ENCODE data around the gene OXA1L. TPM values are rescaled to one million over a fixed set of nuclear protein-coding genes. Genes with fewer than 3 reads are reported as not detected.
"Not testable (repeated sequence)": the region's sequence is repeated elsewhere in the genome, so short reads cannot be mapped to it uniquely, and the experiment has no call there.

The OXA1L gene
- total RNA-seq, 6 experiments from 2014 or later: 87.1 to 108 (median 92.9) TPM

DNA sequence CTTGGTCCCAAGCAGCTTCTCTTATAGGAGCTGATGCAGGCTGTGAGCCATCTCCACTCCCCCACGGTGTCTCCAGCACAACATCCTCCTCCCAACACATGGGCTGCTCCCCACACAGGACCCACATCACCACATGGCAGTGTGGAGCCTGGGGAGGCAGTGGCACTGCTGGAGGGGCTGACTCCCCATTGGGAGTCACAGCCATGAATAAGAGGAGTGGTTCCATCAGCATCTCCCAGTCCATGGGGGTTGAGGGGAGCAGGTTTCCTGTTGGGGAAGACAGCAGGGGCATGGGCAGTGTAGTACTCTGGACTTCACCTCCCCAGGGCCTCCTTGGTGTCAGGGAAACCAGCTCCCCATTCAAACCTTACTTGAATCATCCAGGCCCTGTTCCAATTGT lies 40.5 kb upstream of the OXA1L start:
- Mint-ChIP-seq H3K4me1 (ENCODE audit: low read depth) (no peaks in the 10 kb centered on the region), H3K9me3 (no peaks in the 10 kb centered on the region), H3K27ac (no peak overlapping the region), H3K36me3 (ENCODE audit: low read depth) (no peaks in the 10 kb centered on the region), H3K27me3 (ENCODE audit: insufficient read depth) (peaks cover 25% of the 10 kb centered on the region), H3K4me3 (no peak overlapping the region)
- no peak for TF ChIP-seq CTCF (IDR thresholded peaks at IDR 0.05)
- DNase-seq: no peak

DNA sequence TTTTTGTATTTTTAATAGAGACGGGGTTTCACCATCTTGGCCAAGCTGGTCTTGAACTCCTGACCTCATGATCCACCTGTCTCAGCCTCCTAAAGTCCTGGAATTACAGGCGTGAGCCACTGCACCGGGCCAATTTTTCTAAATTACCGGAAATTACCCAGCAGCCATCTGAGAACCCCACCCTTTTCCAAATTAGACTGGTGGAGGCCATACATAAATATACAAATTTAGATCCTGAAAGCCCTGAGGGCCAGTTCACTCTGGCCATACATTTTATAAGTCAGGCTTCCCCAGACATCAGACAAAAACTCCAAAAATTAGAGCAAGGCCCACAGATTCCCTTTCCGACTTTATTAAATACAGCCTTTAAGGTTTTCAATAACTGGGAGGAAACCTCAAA lies 34.4 kb upstream of the OXA1L start:
- not testable (repeated sequence) for H3K4me3 Mint-ChIP-seq; DNase-seq; H3K9me3 Mint-ChIP-seq; H3K36me3 Mint-ChIP-seq (ENCODE audit: low read depth); H3K4me1 Mint-ChIP-seq (ENCODE audit: low read depth); H3K27ac Mint-ChIP-seq
- H3K27me3 Mint-ChIP-seq (ENCODE audit: insufficient read depth): peaks cover 13% of the 10 kb centered on the region

DNA sequence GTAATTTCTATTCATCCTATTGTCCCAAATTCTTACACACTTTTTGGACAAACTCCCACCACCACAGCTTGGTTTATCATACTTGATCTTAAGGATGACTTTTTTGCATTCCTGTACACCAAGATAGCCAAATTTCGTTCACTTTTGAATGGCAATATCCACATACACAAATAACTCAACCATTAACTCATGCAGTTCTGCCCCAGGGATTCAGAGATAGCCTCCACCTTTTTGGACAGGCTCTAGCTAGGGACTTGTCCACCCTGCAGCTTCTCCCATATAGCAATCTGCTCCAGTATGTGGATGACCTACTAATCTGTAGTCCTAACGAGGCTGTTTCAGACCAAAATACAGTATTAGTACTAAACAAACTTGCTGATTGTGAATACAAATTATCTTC lies 32.7 kb upstream of the OXA1L start:
- no peak for TF ChIP-seq CTCF (IDR thresholded peaks at IDR 0.05)
- Mint-ChIP-seq H3K36me3 (ENCODE audit: low read depth) (peaks cover 7% of the 10 kb centered on the region; the same call in 1 of the 2 replicates), H3K4me1 (ENCODE audit: low read depth) (0 out of 2 replicates have a peak, but pooled peaks cover 5% of the 10 kb centered on the region), H3K4me3 (no peak overlapping the region), H3K27me3 (ENCODE audit: insufficient read depth) (peaks cover 13% of the 10 kb centered on the region), H3K27ac (no peak overlapping the region), H3K9me3 (peaks cover 5% of the 10 kb centered on the region)
- DNase-seq: no peak

GRCh38 chr14:22735096-22735495 lies 31.4 kb upstream of the OXA1L start:
- H3K27me3 Mint-ChIP-seq (ENCODE audit: insufficient read depth): peaks cover 12% of the 10 kb centered on the region
- DNase-seq: no peak
- peaks cover 7% of the 10 kb centered on the region; the same call in 1 of the 2 replicates for H3K36me3 Mint-ChIP-seq (ENCODE audit: low read depth)
- H3K4me3 Mint-ChIP-seq: no peak overlapping the region
- 0 out of 2 replicates have a peak, but pooled peaks cover 5% of the 10 kb centered on the region for H3K4me1 Mint-ChIP-seq (ENCODE audit: low read depth)
- no peak overlapping the region for H3K27ac Mint-ChIP-seq
- peaks cover 5% of the 10 kb centered on the region for H3K9me3 Mint-ChIP-seq
- TF ChIP-seq CTCF (IDR thresholded peaks at IDR 0.05): no peak

DNA sequence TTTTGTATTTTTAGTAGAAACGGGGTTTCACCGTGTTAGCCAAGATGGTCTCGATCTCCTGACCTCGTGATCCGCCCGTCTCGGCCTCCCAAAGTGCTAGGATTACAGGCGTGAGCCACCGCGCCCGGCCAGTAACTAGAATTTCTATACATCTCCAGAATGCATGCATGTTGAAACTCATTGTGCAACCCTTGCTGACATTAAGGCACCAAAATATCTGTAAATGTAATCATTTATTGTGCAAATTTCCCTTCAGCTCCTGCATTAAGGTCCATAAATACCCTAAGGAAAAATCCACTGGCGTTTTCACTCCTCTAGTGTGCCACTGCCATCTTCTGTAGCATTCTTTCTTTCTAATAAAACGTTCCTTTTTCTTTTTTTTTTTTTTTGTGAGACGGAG lies 30.1 kb upstream of the OXA1L start:
- H3K27ac Mint-ChIP-seq; DNase-seq; H3K4me1 Mint-ChIP-seq (ENCODE audit: low read depth); H3K4me3 Mint-ChIP-seq; H3K9me3 Mint-ChIP-seq; H3K27me3 Mint-ChIP-seq (ENCODE audit: insufficient read depth); H3K36me3 Mint-ChIP-seq (ENCODE audit: low read depth): not testable (repeated sequence)

- no peak for TF ChIP-seq CTCF (IDR thresholded peaks at IDR 0.05)
- 0 out of 2 replicates have a peak, but pooled peaks cover 5% of the 10 kb centered on the region for H3K4me1 Mint-ChIP-seq (ENCODE audit: low read depth)
- no peak overlapping the region for H3K4me3 Mint-ChIP-seq
- H3K27ac Mint-ChIP-seq: no peak overlapping the region
- DNase-seq: no peak
- H3K9me3 Mint-ChIP-seq: peaks cover 5% of the 10 kb centered on the region
- H3K27me3 Mint-ChIP-seq (ENCODE audit: insufficient read depth): peaks cover 9% of the 10 kb centered on the region
- H3K36me3 Mint-ChIP-seq (ENCODE audit: low read depth): peaks cover 7% of the 10 kb centered on the region; the same call in 1 of the 2 replicates
Observed at GRCh38 chr14:22737052-22737451, 29.4 kb upstream of the OXA1L start.

- Mint-ChIP-seq H3K27ac (no peak overlapping the region), H3K9me3 (peaks cover 5% of the 10 kb centered on the region), H3K4me1 (ENCODE audit: low read depth) (no peaks in the 10 kb centered on the region), H3K36me3 (ENCODE audit: low read depth) (peaks cover 7% of the 10 kb centered on the region; the same call in 1 of the 2 replicates), H3K27me3 (ENCODE audit: insufficient read depth) (peaks cover 8% of the 10 kb centered on the region; the same call in 1 of the 2 replicates), H3K4me3 (no peak overlapping the region)
- no peak for TF ChIP-seq CTCF (IDR thresholded peaks at IDR 0.05)
- no peak for DNase-seq
Observed at GRCh38 chr14:22739423-22739822, 27.1 kb upstream of the OXA1L start.
